GM12892 (cell line): ENCODE measurements around the gene AIFM1.

ENCODE experiments used
- POLR2A ChIP-seq: IDR thresholded peaks from 2 replicates; pipeline ENCODE4 v1.6.1; 2011; ENCODE audit warnings: low read depth, low read length, control low read depth
- POLR2AphosphoS5 ChIP-seq: IDR thresholded peaks from 2 replicates; pipeline ENCODE4 v1.6.1; 2011; ENCODE audit warnings: low read depth, low read length, control low read depth

GRCh38 chrX:130079824-130080406 lies 85.7 kb downstream of the AIFM1 start:
- TF ChIP-seq POLR2AphosphoS5, result no peak
- no peak for TF ChIP-seq POLR2A
